ENCODE data around the gene HOXC4.
"Not testable (repeated sequence)": the region's sequence is repeated elsewhere in the genome, so short reads cannot be mapped to it uniquely, and the experiment has no call there.

HOXC4 gene

GRCh38 chr12:54042033-54042432 is 11.6 kb upstream of the HOXC4 start:
- not testable (repeated sequence) for DNase-seq

DNA sequence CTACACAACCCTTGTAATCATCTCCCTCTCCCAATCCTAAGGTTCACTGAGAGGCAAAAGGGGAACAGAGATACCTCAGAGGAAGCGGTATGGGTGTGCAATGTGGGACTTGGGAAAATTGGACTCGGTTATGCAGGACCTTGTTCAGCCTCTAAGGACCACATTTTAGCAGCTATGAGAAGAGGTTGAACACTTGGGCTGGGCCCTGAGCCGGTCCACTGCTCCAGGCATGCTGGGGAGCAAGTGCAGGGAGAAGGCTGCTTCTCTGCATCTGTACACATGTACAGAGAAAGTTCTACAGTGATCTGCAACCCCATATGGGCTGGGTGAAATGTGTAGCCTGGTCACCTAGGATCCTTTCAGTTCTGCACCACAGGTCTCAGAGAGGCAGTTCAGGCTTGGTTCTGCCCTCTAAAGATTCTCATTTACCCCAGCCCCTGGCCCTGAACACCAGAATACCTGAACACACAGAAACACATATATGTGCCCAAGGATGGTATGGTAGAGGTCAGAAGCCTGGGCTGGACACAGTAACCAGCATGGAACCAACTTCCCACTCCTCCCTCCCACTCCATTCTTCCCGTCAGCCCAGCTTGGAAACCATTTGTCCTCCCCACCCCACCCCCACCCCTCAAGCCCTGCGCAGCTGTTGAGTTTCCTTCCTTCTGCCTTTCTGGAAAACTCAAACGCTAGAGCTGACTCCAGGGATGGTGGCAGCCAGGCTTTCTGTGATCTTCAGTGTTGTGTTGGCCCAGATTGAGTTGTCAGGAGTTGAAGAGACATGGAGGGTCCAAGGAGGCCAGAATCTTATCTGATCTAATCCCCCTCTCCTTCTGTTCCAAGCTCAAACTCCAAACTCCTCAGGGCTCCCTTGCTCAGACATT is 10.4 kb upstream of the HOXC4 start:
- DNase-seq: no peak

- no peak for DNase-seq
These were observed 9.1 kb upstream of the HOXC4 start for GRCh38 chr12:54044425-54045103.

DNA sequence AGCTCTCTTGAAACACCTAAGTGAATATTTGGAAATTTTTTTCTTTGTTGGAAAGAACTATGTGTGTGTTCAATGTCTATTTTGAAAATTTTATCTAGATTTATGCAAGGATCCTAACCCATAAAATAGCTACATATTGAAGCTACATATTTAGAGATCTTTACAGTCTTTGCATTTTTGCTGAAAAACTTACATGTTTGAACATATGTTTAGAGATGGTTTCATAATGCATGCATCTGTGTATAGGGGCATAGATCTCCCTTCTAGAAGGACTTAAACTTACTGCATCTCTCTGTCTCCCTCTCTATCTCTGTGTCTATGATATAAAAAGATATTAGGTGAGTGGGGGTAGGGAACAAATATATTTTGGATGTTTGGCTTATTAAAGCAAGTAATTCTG is 8.2 kb upstream of the HOXC4 start:
- DNase-seq: no peak

GRCh38 chr12:54045868-54046521 is 7.6 kb upstream of the HOXC4 start:
- no peak for DNase-seq

GRCh38 chr12:54046809-54047159 is 6.9 kb upstream of the HOXC4 start:
- no peak for DNase-seq

DNA sequence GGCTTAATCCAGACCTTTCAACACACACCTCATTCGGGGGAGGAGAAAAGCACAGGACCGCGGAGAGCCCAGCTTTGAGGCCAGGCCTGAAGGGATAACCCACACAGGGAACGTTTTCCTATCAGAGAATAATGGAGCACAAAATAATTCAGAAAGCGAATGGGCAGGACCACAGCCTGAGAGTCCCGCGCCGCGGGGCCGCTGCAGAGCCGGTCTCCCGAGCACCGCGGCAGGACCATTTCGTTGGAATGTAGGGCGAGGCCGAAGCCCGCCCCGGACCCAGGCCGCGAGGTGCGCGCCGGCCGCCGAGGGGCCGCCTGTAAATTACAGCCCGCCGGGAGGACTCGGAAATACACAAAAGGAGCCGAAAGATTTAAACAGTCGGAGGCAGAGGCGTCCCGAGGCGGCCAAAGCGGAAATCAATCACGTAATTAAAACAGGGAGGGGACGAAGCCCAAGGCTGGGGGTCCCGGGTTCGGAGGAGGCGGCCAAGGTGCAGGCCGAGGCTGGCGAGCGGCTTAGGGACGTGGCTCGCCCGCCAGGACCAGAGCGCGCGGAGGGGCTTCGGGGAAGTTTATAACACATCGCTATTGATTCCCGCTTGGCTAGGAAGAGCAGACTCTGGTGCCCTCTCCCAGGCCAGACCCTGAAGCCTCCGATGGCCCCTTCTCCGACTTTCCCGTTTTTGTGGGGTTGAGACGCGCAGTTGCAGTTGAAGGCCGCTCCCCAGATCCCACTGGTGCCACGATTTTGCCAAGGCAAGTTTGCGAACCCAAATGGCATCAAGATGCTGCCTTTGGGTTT is 6.3 kb upstream of the HOXC4 start:
- no peak for DNase-seq

- no peak for DNase-seq
These were observed 5.7 kb upstream of the HOXC4 start for GRCh38 chr12:54047964-54048303.

DNA sequence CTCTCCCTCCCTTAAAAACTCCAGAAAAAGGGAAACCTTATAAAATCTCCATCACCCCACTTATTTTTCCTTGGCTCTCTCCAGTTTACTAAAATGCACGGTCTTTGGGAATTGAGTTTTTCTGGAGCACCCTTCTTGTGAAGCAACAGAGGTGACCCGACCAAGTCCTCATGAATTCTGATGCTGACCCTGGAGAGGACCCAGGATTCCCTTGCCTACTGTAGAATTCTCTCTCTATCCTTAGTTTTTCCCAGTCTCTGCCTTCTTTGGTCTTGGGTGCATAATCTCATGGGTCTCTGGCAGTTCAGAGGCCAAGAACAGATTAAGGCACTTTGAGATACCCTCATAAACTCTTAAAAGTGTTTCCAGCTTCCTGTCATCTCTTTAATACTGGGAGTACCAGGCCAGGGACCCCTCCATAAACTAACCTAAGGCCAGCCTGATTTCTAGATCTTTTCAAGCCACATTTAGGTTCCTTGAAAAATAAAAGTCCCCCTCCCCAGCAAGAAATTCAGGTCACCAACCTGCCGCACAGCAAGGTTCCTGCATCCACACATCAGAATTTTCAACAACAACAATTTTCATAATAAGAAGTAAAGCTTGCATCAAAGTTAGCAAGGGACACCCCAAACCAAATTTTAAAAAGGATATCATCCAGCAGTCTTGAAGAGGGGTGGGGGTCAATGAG is 5.1 kb upstream of the HOXC4 start:
- no peak for DNase-seq

DNA sequence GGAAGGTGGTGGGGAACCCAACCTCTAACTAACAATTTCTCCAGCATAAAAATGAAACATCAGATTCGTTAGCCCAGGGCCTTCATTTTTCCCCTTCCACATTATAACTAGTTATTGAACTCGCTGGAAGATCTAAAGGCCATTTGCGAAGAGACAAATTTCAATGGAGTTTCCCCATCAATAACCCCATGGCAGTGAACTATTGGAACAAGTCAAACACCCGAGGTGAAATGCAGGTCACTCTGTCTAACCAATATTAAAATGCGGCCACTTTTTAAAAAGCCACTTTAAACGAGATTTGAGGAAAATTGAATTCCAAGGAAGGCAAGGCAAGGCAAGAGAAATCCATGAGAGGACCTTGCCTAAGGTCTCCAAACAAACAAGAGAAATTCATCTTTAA is 4.5 kb upstream of the HOXC4 start:
- DNase-seq: no peak

- no peak for DNase-seq
These were observed 3.2 kb upstream of the HOXC4 start for GRCh38 chr12:54050482-54050810.

DNA sequence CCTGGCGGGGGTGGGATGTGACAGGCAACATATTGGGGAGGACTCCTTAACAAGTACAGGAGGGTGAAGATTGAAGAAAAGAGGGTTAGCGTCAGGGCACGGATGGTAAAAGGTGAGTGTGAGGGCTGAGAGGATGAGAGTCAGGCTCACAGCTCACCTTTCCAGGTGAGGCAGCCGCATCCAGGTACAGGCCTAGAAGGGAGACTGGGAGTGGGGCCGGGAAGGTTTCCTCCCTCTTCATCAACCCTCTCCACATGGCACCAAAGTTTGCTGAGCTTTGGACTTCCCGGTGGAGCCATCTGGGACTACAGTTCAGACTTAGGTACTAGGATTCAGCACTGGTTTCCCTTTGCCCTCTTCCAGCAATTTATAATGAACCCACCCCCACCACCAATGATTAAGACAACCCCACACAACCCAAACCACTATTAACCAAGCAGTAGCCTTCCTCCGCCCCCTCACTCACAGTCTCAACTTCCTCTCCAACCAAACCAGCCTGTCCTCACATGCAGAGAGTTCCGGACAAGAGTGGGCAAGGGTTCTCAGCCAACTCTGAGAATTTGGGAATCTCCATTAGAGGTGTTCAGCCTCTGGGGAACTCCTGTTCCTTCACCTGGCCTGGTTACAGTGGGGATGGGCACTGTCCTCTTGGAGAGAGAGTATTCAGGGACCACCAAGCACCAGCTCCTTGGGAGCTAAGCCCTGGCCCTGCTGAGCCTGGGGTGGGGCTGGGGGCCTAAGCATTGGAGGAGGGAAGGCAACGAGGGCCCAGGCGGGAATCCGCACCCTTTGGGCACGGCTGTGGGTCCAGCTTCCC is 2.4 kb upstream of the HOXC4 start:
- no peak for DNase-seq

DNA sequence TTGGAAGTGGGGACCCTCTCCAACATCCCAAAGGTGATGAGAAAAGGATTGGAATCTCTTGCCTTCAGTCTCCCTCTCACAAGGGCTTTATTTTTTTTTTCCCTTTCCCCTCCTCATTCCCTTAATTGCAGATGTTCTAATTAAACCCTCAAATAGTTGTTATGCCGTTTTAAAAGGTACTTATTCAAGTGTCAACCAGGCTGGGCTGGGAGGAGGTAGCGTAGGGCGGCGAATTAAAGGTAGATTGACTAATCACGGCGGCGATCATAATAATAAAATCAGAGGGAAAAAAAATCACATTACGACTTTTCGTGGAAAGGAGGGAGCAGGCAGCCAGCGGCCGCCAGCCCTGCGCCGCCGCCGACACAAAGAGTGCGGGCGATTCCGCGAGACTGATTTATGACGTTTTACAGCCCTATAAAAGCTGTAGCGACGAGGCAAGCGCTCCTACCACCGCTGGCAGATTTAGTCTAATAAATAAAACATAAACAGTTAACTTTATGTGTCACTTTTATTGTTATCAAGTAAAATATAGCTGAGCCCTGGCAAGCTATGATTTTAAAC is 1.7 kb upstream of the HOXC4 start:
- no peak for DNase-seq

- DNase-seq: no peak
These were observed 1.1 kb upstream of the HOXC4 start for GRCh38 chr12:54052438-54053002.

- no peak for DNase-seq
These were observed 458 bp upstream of the HOXC4 start for GRCh38 chr12:54053003-54053750.

DNA sequence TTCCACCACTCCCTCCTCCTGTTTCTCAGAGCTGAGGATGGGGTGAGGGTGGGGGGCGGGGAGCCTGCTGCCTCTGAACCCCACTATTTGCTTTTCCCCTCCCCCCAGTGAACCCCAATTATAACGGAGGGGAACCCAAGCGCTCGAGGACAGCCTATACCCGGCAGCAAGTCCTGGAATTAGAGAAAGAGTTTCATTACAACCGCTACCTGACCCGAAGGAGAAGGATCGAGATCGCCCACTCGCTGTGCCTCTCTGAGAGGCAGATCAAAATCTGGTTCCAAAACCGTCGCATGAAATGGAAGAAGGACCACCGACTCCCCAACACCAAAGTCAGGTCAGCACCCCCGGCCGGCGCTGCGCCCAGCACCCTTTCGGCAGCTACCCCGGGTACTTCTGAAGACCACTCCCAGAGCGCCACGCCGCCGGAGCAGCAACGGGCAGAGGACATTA is 1.1 kb downstream of the HOXC4 start:
- DNase-seq: no peak

GRCh38 chr12:54055552-54055951 is 1.9 kb downstream of the HOXC4 start:
- DNase-seq: no peak

DNA sequence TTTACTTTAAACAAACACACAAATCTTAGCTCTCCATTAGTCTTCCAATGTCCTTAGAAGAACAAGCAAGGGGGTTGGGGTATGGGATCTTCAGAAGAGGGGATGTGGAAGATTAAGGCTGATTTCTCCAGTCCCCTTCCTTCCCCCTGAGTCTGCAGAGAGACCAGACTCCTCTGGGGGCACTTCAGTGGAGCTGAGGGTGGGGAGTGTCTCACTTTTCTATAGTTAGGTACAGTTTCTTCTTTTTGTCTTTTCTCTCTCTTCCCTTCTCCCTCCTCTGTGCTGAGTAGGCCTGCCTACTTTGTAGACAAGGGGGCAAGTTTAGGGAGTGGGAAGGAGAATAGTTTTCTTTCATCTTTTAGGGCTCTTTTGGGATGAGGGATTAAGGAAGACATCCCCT is 2.5 kb downstream of the HOXC4 start:
- DNase-seq: no peak

DNA sequence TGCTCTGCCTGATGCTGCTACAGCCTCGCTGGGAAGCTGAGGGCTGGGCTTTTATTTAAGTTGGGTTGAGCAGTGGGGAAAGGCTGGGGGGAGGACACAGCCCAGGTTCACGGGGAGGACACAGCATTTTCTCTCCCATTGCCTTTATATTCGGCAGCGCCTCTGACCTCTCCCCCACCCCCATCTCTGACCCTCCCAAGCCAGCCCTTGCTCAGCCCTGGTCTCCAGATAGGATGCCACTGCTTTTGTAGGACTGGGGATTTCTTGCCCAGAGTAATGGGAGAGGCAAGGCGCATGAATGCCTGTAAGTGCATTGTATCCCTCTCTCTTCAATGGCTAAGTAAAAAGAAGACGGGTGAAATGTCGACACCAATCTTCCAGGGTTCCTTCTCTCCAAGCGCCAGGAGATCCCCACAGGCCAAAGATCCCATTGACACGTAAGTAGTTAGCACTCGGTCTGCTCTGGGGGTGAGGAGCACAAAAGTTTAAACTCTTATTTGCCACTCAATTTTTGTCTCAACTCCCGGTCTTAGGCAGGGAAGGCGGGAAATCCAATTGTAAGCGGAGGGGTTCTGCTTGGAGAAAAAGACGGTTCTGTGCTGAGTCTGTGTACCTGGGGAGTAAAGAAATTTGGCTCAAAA is 4.6 kb downstream of the HOXC4 start:
- DNase-seq: no peak

DNA sequence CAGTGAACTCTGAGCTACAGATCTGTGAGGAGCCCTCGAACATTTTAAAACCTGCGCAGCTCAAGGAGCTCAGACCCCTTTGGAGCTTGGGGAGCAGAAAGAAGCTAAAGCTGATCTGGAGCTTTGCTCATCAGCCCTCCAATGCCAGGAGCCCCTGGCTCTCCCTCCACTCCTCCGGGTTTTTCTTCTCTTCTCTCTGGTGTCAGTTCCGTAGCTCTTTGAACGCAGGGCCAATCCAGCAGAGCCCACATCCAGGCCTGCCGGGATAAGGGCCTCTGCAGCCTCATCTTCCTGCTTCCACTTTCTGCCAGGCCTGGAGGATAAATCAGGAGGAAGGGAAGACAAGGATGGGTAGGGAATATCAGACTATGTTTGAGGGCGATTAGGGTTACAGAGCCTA is 6.0 kb downstream of the HOXC4 start:
- DNase-seq: no peak

Measured in cortex of kidney (tissue), 1 donor.